HepG2 (cell line): Measurements from ENCODE around the gene PPOX.

ENCODE experiments used
- MAFG ChIP-seq: sonication (generic); formaldehyde crosslinking; IDR thresholded peaks from 2 replicates; pipeline ENCODE4 v1.5.1; 2020; ENCODE audit warnings: mild to moderate bottlenecking, missing genetic modification reagents
- SMARCE1 ChIP-seq: fragments of 450-650 bp; IDR thresholded peaks from 2 replicates; pipeline ENCODE4 v1.6.1; 2017; ENCODE audit warnings: borderline replicate concordance
- SPEN ChIP-seq: sonication (generic); formaldehyde crosslinking; IDR thresholded peaks from 2 replicates; pipeline ENCODE4 v1.5.1; 2020; ENCODE audit warnings: low read depth, mild to moderate bottlenecking, missing genetic modification reagents
- TOE1 ChIP-seq: sonication (generic); formaldehyde crosslinking; IDR thresholded peaks from 2 replicates; pipeline ENCODE4 v1.4.0; 2020; ENCODE audit warnings: mild to moderate bottlenecking, missing genetic modification reagents
- ZSCAN22 ChIP-seq: sonication (generic); formaldehyde crosslinking; IDR thresholded peaks from 2 replicates; pipeline ENCODE4 v1.4.0; 2020; ENCODE audit warnings: mild to moderate bottlenecking, missing genetic modification reagents
- TF ChIP-seq, protein P1 (sequence below): sonication (generic); formaldehyde crosslinking; IDR thresholded peaks from 2 replicates; pipeline ENCODE4 v1.5.0; 2020; ENCODE audit warnings: missing genetic modification reagents, mild to moderate bottlenecking, borderline replicate concordance
- TF ChIP-seq, protein P2 (sequence below), 2 experiments: IDR thresholded peaks; 2 replicates each; pipeline ENCODE4 v1.6.1; 2011 to 2012; ENCODE audit warnings: low read length in 2 of 2, borderline replicate concordance in 1 of 2, low read depth in 1 of 2, mild to moderate bottlenecking in 1 of 2, moderate library complexity in 1 of 2
- TF ChIP-seq, protein P3 (sequence below): fragments of 450-650 bp; IDR thresholded peaks from 2 replicates; pipeline ENCODE4 v1.6.1; 2016
- TF ChIP-seq, protein P4 (sequence below): sonication (generic); formaldehyde crosslinking; IDR thresholded peaks from 2 replicates; pipeline ENCODE4 v1.4.0; 2020; ENCODE audit warnings: missing genetic modification reagents
- TF ChIP-seq, protein P5 (sequence below): sonication (generic); formaldehyde crosslinking; IDR thresholded peaks from 2 replicates; pipeline ENCODE4 v1.5.0; 2020; ENCODE audit warnings: mild to moderate bottlenecking, missing genetic modification reagents, moderate library complexity

DNA sequence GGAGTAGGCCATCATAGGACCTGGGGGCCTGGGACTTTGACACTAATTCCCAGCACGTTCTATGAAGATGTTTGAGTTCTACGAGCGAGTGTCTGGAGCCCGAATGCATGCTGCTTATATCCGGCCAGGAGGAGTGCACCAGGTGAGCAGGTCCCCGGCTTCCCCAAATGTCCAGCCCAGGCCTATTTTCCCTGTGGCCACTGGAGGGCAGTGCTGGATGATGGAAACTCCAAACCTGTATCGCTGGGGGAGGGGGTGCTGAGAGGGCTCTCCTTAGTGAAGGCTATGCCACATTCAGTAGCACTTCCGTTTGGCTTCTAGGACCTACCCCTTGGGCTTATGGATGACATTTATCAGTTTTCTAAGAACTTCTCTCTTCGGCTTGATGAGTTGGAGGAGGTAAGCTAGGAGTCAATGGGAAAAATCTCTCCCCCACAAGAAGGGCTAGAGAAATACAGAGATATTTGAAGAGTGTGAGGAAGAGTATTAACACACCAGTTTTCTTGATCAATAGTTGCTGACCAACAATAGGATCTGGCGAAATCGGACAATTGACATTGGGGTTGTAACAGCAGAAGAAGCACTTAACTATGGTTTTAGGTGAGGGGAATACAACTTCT is 43.7 kb downstream of the PPOX start:
- TF ChIP-seq ZSCAN22 (CRISPR knock-in tag) (no peak), TOE1 (CRISPR knock-in tag) (no peak), SPEN (0 out of 2 replicates have a peak, but pooled peaks have one; percentile 9), SMARCE1 (no peak), MAFG (CRISPR knock-in tag) (no peak)
- TF ChIP-seq, protein P1, sequence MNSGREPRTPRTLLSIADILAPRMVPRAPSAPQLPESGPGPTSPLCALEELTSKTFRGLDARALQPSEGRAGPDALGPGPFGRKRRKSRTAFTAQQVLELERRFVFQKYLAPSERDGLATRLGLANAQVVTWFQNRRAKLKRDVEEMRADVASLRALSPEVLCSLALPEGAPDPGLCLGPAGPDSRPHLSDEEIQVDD (CRISPR knock-in tag), result no peak
- TF ChIP-seq, protein P2, sequence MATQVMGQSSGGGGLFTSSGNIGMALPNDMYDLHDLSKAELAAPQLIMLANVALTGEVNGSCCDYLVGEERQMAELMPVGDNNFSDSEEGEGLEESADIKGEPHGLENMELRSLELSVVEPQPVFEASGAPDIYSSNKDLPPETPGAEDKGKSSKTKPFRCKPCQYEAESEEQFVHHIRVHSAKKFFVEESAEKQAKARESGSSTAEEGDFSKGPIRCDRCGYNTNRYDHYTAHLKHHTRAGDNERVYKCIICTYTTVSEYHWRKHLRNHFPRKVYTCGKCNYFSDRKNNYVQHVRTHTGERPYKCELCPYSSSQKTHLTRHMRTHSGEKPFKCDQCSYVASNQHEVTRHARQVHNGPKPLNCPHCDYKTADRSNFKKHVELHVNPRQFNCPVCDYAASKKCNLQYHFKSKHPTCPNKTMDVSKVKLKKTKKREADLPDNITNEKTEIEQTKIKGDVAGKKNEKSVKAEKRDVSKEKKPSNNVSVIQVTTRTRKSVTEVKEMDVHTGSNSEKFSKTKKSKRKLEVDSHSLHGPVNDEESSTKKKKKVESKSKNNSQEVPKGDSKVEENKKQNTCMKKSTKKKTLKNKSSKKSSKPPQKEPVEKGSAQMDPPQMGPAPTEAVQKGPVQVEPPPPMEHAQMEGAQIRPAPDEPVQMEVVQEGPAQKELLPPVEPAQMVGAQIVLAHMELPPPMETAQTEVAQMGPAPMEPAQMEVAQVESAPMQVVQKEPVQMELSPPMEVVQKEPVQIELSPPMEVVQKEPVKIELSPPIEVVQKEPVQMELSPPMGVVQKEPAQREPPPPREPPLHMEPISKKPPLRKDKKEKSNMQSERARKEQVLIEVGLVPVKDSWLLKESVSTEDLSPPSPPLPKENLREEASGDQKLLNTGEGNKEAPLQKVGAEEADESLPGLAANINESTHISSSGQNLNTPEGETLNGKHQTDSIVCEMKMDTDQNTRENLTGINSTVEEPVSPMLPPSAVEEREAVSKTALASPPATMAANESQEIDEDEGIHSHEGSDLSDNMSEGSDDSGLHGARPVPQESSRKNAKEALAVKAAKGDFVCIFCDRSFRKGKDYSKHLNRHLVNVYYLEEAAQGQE (IDR thresholded peaks at IDR 0.05; ENCODE audit: borderline replicate concordance in 1 of 2, low read depth in 1 of 2, low read length in 2 of 2), result no peak
- TF ChIP-seq, protein P3, sequence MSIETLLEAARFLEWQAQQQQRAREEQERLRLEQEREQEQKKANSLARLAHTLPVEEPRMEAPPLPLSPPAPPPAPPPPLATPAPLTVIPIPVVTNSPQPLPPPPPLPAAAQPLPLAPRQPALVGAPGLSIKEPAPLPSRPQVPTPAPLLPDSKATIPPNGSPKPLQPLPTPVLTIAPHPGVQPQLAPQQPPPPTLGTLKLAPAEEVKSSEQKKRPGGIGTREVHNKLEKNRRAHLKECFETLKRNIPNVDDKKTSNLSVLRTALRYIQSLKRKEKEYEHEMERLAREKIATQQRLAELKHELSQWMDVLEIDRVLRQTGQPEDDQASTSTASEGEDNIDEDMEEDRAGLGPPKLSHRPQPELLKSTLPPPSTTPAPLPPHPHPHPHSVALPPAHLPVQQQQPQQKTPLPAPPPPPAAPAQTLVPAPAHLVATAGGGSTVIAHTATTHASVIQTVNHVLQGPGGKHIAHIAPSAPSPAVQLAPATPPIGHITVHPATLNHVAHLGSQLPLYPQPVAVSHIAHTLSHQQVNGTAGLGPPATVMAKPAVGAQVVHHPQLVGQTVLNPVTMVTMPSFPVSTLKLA, result no peak
- TF ChIP-seq, protein P4, sequence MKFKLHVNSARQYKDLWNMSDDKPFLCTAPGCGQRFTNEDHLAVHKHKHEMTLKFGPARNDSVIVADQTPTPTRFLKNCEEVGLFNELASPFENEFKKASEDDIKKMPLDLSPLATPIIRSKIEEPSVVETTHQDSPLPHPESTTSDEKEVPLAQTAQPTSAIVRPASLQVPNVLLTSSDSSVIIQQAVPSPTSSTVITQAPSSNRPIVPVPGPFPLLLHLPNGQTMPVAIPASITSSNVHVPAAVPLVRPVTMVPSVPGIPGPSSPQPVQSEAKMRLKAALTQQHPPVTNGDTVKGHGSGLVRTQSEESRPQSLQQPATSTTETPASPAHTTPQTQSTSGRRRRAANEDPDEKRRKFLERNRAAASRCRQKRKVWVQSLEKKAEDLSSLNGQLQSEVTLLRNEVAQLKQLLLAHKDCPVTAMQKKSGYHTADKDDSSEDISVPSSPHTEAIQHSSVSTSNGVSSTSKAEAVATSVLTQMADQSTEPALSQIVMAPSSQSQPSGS, result no peak
- TF ChIP-seq, protein P5, sequence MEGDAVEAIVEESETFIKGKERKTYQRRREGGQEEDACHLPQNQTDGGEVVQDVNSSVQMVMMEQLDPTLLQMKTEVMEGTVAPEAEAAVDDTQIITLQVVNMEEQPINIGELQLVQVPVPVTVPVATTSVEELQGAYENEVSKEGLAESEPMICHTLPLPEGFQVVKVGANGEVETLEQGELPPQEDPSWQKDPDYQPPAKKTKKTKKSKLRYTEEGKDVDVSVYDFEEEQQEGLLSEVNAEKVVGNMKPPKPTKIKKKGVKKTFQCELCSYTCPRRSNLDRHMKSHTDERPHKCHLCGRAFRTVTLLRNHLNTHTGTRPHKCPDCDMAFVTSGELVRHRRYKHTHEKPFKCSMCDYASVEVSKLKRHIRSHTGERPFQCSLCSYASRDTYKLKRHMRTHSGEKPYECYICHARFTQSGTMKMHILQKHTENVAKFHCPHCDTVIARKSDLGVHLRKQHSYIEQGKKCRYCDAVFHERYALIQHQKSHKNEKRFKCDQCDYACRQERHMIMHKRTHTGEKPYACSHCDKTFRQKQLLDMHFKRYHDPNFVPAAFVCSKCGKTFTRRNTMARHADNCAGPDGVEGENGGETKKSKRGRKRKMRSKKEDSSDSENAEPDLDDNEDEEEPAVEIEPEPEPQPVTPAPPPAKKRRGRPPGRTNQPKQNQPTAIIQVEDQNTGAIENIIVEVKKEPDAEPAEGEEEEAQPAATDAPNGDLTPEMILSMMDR (CRISPR knock-in tag), result peak; percentile 97
